HG02678 (cell line): Measurements from ENCODE around the gene PPP2R2D.

Source experiments
- ATAC-seq: cut with Tn5 transposase; IDR thresholded peaks from one replicate; pipeline ENCODE4 v1.9.1; 2021; ENCODE audit warnings: mild to moderate bottlenecking, moderate library complexity; ENCODE audit not compliant: unreplicated experiment

PPP2R2D gene

GRCh38 chr10:131900350-131901152, at the start of gene PPP2R2D:
Gene PPP2R2D (plus strand): TSS chr10:131901008. CDS start chr10:131901149, 141 bp downstream.
- peak; percentile 91 for ATAC-seq

GRCh38 chr10:131851346-131851745, 49.5 kb upstream of the PPP2R2D start:
- ATAC-seq: no peak

GRCh38 chr10:131852176-131852822, 48.5 kb upstream of the PPP2R2D start:
- ATAC-seq: no peak

GRCh38 chr10:131852823-131853609, 47.8 kb upstream of the PPP2R2D start:
- ATAC-seq: no peak

- no peak for ATAC-seq
These were observed 47.2 kb upstream of the PPP2R2D start for GRCh38 chr10:131853610-131853964.

GRCh38 chr10:131854579-131855335, 46.1 kb upstream of the PPP2R2D start:
- no peak for ATAC-seq

- ATAC-seq: no peak
These were observed 45.1 kb upstream of the PPP2R2D start for GRCh38 chr10:131855461-131856401.

GRCh38 chr10:131856441-131857094, 44.2 kb upstream of the PPP2R2D start:
- ATAC-seq: no peak

- no peak for ATAC-seq
These were observed 43.4 kb upstream of the PPP2R2D start for GRCh38 chr10:131857156-131858117.

- no peak for ATAC-seq
These were observed 42.7 kb upstream of the PPP2R2D start for GRCh38 chr10:131858118-131858515.

GRCh38 chr10:131858583-131859340, 42.0 kb upstream of the PPP2R2D start:
- ATAC-seq: no peak

GRCh38 chr10:131859341-131860020, 41.3 kb upstream of the PPP2R2D start:
- no peak for ATAC-seq

GRCh38 chr10:131860311-131860710, 40.5 kb upstream of the PPP2R2D start:
- ATAC-seq: no peak

- ATAC-seq: no peak
These were observed 39.9 kb upstream of the PPP2R2D start for GRCh38 chr10:131860806-131861440.

GRCh38 chr10:131862548-131862947, 38.3 kb upstream of the PPP2R2D start:
- no peak for ATAC-seq

- ATAC-seq: no peak
These were observed 35.4 kb upstream of the PPP2R2D start for GRCh38 chr10:131865223-131865917.
